Esophagus muscularis mucosa (tissue), 3 donors: ENCODE data around the gene CLCA1.

Experiments used
- POLR2A ChIP-seq: fragments of 450-650 bp; IDR thresholded peaks from one replicate; pipeline ENCODE4 v1.6.1; 2017; ENCODE audit warnings: antibody characterized with exemption, moderate library complexity, mild to moderate bottlenecking, low read depth
- TF ChIP-seq, protein P1 (sequence below), 3 experiments: fragments of 200-600 bp in 2 of 3; fragments of 450-650 bp in 1 of 3; sonication (generic) in 2 of 3; IDR thresholded peaks; one replicate each; pipeline ENCODE4 v1.5.1; 2017 to 2019; ENCODE audit warnings: antibody characterized with exemption in 3 of 3, mild to moderate bottlenecking in 2 of 3, moderate library complexity in 1 of 3

DNA sequence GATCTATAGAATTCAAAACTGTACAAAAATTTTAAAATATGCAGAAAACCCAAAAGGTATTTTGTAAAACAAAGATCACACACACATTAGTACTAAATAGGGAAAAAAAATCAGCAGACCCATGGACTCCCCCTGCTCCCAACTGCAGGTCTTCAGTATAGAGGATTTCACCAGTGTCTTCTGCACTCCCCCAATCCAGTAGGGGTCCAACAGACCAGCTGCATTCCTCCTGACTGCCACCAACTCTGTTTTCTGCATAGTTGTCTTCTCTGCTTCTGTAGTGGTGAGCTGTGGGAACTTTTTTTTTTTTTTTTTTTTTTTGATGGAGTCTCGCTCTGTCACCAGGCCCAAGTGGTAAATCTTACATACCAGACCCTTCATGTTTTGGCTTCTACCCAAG, 22.8 kb upstream of the CLCA1 start:
- TF ChIP-seq, protein P1, sequence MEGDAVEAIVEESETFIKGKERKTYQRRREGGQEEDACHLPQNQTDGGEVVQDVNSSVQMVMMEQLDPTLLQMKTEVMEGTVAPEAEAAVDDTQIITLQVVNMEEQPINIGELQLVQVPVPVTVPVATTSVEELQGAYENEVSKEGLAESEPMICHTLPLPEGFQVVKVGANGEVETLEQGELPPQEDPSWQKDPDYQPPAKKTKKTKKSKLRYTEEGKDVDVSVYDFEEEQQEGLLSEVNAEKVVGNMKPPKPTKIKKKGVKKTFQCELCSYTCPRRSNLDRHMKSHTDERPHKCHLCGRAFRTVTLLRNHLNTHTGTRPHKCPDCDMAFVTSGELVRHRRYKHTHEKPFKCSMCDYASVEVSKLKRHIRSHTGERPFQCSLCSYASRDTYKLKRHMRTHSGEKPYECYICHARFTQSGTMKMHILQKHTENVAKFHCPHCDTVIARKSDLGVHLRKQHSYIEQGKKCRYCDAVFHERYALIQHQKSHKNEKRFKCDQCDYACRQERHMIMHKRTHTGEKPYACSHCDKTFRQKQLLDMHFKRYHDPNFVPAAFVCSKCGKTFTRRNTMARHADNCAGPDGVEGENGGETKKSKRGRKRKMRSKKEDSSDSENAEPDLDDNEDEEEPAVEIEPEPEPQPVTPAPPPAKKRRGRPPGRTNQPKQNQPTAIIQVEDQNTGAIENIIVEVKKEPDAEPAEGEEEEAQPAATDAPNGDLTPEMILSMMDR (IDR thresholded peaks at IDR 0.05), result no peak
- no peak for TF ChIP-seq POLR2A
